ENCODE measurements around the gene COG5. TPM values are rescaled to one million over a fixed set of nuclear protein-coding genes. Genes with fewer than 3 reads are reported as not detected.

The COG5 gene
- total RNA-seq, 3 donors from 2014 or later: 35.2 to 61.2 (median 38.0) TPM

- intact Hi-C loops (cut with DNase I; ENCODE audit: low total_unique reads): loop anchor here (5.0 kb wide), 1 partner anchor 998 kb away; no protein-coding TSS in a partner anchor
These were observed 21.0 kb upstream of the COG5 start for GRCh38 chr7:107584716-107585115.

GRCh38 chr7:107582875-107583274, 19.2 kb upstream of the COG5 start:
- Histone ChIP-seq H3K36me3 (no peaks in the 10 kb centered on the region), H3K4me1 (peaks cover 0 to 6% of the 10 kb centered on the region in 2 donors), H3K4me3 (no peak overlapping the region), H3K27ac (no peak overlapping the region), H3K27me3 (no peaks in the 10 kb centered on the region), H3K9me3 (no peaks in the 10 kb centered on the region)
- TF ChIP-seq POLR2A (IDR thresholded peaks at IDR 0.05) (no peak), POLR2AphosphoS5 (IDR thresholded peaks at IDR 0.05) (no peak), CTCF (IDR thresholded peaks at IDR 0.05) (no peak)
- intact Hi-C loops (cut with DNase I; ENCODE audit: low total_unique reads): no loop called here
- DNase-seq (ENCODE audit: low spot score in 2 of 2): no peak

More at GRCh38 chr7:107584716-107585115, 21.0 kb upstream of the COG5 start:
- Histone ChIP-seq H3K4me1 (peaks cover 0 to 6% of the 10 kb centered on the region in 2 donors), H3K4me3 (no peak overlapping the region), H3K27me3 (no peaks in the 10 kb centered on the region), H3K9me3 (no peaks in the 10 kb centered on the region), H3K27ac (no peak overlapping the region), H3K36me3 (no peaks in the 10 kb centered on the region)
- TF ChIP-seq CTCF (IDR thresholded peaks at IDR 0.05) (no peak), POLR2AphosphoS5 (IDR thresholded peaks at IDR 0.05) (no peak), POLR2A (IDR thresholded peaks at IDR 0.05) (no peak)
- DNase-seq (ENCODE audit: low spot score in 2 of 2): no peak

DNA sequence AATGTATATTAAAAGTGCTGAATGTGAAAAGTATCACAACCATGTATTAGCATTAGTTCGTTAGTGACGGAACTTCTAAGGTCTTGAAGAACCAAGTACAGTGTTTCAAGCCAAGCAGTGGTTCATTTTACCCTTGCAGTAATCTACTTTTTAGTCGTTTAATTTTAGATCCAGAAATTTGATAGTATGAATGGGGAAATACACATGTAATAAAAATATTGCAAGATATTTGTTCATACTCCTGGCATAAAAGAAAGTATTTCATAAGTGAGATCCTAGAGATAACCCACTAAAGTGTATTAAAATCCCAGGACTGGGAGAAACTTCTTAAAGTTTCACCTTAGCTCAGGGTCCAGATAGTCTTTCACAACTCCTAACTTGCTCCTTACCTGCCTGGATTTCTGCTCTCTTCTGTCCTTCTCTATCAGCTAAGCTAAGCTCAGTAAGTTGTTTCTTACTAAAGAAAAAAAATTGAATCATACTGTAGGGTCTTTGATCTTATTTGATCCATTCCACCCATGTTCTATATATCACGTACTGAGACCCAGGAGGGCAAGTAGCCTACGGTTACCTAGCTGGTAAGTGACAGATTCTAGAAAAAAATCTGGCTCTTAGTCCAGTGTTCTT, 17.8 kb upstream of the COG5 start:
- DNase-seq (ENCODE audit: low spot score in 2 of 2): no peak
- TF ChIP-seq POLR2A (IDR thresholded peaks at IDR 0.05): no peak
- TF ChIP-seq CTCF (IDR thresholded peaks at IDR 0.05): no peak
- no peak for TF ChIP-seq POLR2AphosphoS5 (IDR thresholded peaks at IDR 0.05)
- Histone ChIP-seq H3K4me1 (peaks cover 0 to 6% of the 10 kb centered on the region in 2 donors), H3K27ac (peak overlapping the region in 1 of 2 donors; percentile 56), H3K27me3 (no peaks in the 10 kb centered on the region), H3K36me3 (no peaks in the 10 kb centered on the region), H3K9me3 (no peaks in the 10 kb centered on the region), H3K4me3 (peak overlapping the region in 2 of 3 donors; percentile 81 to 84)
- intact Hi-C loops (cut with DNase I; ENCODE audit: low total_unique reads): no loop called here

DNA sequence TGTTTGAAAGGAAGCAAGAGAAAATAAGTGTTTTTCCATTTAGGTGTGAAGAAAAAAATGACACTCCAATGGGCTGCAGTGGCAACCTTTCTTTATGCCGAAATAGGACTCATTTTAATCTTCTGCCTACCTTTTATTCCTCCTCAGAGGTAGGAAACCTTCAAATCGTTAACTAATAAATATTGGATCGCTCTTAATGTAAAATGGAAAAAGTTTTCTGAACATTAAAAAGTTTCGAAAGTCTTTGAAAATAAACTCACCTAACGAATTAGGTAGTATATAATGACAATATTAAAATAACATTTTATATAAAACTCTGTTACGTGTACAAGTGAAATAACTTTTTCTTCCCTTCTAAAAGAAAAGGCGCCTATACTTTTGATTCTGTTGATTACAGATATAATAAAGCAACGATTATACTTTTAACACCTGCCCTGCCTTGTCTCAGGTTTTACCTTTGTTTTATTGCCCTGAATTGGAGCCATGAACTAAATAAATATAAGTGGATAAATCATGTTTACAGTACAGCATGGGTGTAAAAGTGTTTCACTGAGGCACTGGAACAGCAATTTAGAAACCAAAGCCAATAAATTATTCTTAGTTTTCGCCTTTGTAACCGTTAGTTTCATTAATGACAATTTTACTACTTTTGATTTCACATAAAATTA, 17.1 kb upstream of the COG5 start:
- H3K4me1 ChIP-seq: peaks cover 0 to 6% of the 10 kb centered on the region in 2 donors
- intact Hi-C loops (cut with DNase I; ENCODE audit: low total_unique reads): no loop called here
- H3K4me3 ChIP-seq: peak overlapping the region; percentile 69 to 84 (median 81)
- H3K36me3 ChIP-seq: no peaks in the 10 kb centered on the region
- no peaks in the 10 kb centered on the region for H3K27me3 ChIP-seq
- TF ChIP-seq CTCF (IDR thresholded peaks at IDR 0.05) (no peak), POLR2AphosphoS5 (IDR thresholded peaks at IDR 0.05) (no peak), POLR2A (IDR thresholded peaks at IDR 0.05) (no peak)
- H3K9me3 ChIP-seq: no peaks in the 10 kb centered on the region
- DNase-seq (ENCODE audit: low spot score in 2 of 2): no peak
- H3K27ac ChIP-seq: peak overlapping the region; percentile 93

Measured in breast epithelium (tissue), 4 donors.